Sigmoid colon (tissue), 7 donors: ENCODE data around the gene RAB6B. TPM values are rescaled to one million over a fixed set of nuclear protein-coding genes. Genes with fewer than 3 reads are reported as not detected.

Experiments
- DNase-seq: peaks from one replicate; pipeline ENCODE4 v3.0.0-alpha.2; 2019
- H3K27ac ChIP-seq, 4 donors: fragments of 200-600 bp; sonication (generic); one replicate each; pipeline ENCODE4 v1.5.1; 2016 to 2019; ENCODE audit warnings: mild to moderate bottlenecking in 1 of 4
- H3K27me3 ChIP-seq, 3 donors: fragments of 200-600 bp; sonication (generic); one replicate each; pipeline ENCODE4 v1.5.1; 2019; ENCODE audit warnings: mild to moderate bottlenecking in 1 of 3
- H3K36me3 ChIP-seq, 4 donors: fragments of 200-600 bp; sonication (generic); one replicate each; pipeline ENCODE4 v1.5.1; 2016 to 2019
- H3K4me1 ChIP-seq, 4 donors: fragments of 200-600 bp; sonication (generic); one replicate each; pipeline ENCODE4 v1.5.1; 2017 to 2019
- H3K4me3 ChIP-seq, 4 donors: fragments of 200-600 bp; sonication (generic); one replicate each; pipeline ENCODE4 v1.5.1; 2017 to 2019; ENCODE audit warnings: mild to moderate bottlenecking in 2 of 4, moderate library complexity in 1 of 4
- H3K9me3 ChIP-seq, 4 donors: fragments of 200-600 bp in 3 of 4; sonication (generic) in 3 of 4; one replicate each; pipeline versions ENCODE4 v1.5.1 to v1.6.1; 2013 to 2019
- CTCF ChIP-seq, 4 experiments: fragments of 450-650 bp in 3 of 4; fragments of 200-600 bp in 1 of 4; IDR thresholded peaks; one replicate each; pipeline ENCODE4 v1.5.1; 2016 to 2019; ENCODE audit warnings: antibody characterized with exemption in 4 of 4, mild to moderate bottlenecking in 3 of 4, moderate library complexity in 2 of 4
- EP300 ChIP-seq, 4 donors: sonication (generic); formaldehyde crosslinking; IDR thresholded peaks; one replicate each; pipeline ENCODE4 v1.6.1; 2017; ENCODE audit warnings: antibody characterized with exemption in 4 of 4
- POLR2A ChIP-seq, 2 donors: fragments of 450-650 bp; IDR thresholded peaks; one replicate each; pipeline ENCODE4 v1.6.1; 2016; ENCODE audit warnings: antibody characterized with exemption in 2 of 2, mild to moderate bottlenecking in 2 of 2, moderate library complexity in 2 of 2
- POLR2AphosphoS5 ChIP-seq, 4 donors: sonication (generic); formaldehyde crosslinking; IDR thresholded peaks; one replicate each; pipeline ENCODE4 v1.6.1; 2017; ENCODE audit warnings: antibody characterized with exemption in 4 of 4
- WGBS, 2 donors: extraction: QIAGEN DNeasy Blood & Tissue Kit; methylation state at CpG; one replicate each; pipeline ENCODE4 v1.1.7; 2013; 5-methylcytosine and 5-hydroxymethylcytosine counted together
- intact Hi-C: fragments of 100-400 bp; cut with DNase I; formaldehyde crosslinking; loops from one replicate; pipeline ENCODE4 v1.15.1; 2023
- polyA plus RNA-seq, 3 donors: library from polyadenylated mRNA; stranded (reverse); fragments of 200-250 nt; gene quantifications; one replicate each; pipeline ENCODE4 v1.2.3, GENCODE V29; 2013
- total RNA-seq, 4 donors: library from RNA; depleted of rRNA; stranded (reverse); fragments of >200 nt; gene quantifications; one replicate each; pipeline ENCODE4 v1.1.0, GENCODE V29; 2016
- donor health status: healthy with polysubstance abuse.
- donor health status: Bipolar disorder and iron deficiency.
- donor health status: healthy.

The RAB6B gene
- total and polyA plus RNA-seq, 7 donors: 0.60 to 19.7 (median 5.2) TPM

GRCh38 chr3:133776794-133777438 lies 118.8 kb downstream of the RAB6B start:
- intact Hi-C loops: no loop called here

GRCh38 chr3:133775835-133776234 lies 119.8 kb downstream of the RAB6B start:
- TF ChIP-seq POLR2A (IDR thresholded peaks at IDR 0.05) (no peak), CTCF (IDR thresholded peaks at IDR 0.05) (no peak), EP300 (IDR thresholded peaks at IDR 0.05) (no peak), POLR2AphosphoS5 (IDR thresholded peaks at IDR 0.05) (no peak)
- no peak for DNase-seq
- 91 to 92% methylated on average over 5 of the region's 5 CpGs for WGBS, 2 donors
- intact Hi-C loops: no loop called here
- Histone ChIP-seq H3K4me1 (no peaks in the 10 kb centered on the region), H3K36me3 (no peaks in the 10 kb centered on the region), H3K27ac (no peak overlapping the region), H3K9me3 (no peaks in the 10 kb centered on the region), H3K4me3 (no peak overlapping the region), H3K27me3 (no peaks in the 10 kb centered on the region)

More at GRCh38 chr3:133776794-133777438, 118.8 kb downstream of the RAB6B start:
- Histone ChIP-seq H3K9me3 (no peaks in the 10 kb centered on the region), H3K27ac (no peak overlapping the region), H3K4me1 (no peaks in the 10 kb centered on the region), H3K27me3 (no peaks in the 10 kb centered on the region), H3K4me3 (no peak overlapping the region), H3K36me3 (no peaks in the 10 kb centered on the region)
- 94 to 95% methylated on average over 7 of the region's 7 CpGs for WGBS, 2 donors
- DNase-seq: no peak
- no peak for TF ChIP-seq POLR2A (IDR thresholded peaks at IDR 0.05)
- no peak for TF ChIP-seq EP300 (IDR thresholded peaks at IDR 0.05)
- no peak for TF ChIP-seq CTCF (IDR thresholded peaks at IDR 0.05)
- no peak for TF ChIP-seq POLR2AphosphoS5 (IDR thresholded peaks at IDR 0.05)

GRCh38 chr3:133775309-133775708 lies 120.4 kb downstream of the RAB6B start:
- H3K9me3 ChIP-seq: no peaks in the 10 kb centered on the region
- H3K4me3 ChIP-seq: no peak overlapping the region
- no peak overlapping the region for H3K27ac ChIP-seq
- no peak for DNase-seq
- H3K36me3 ChIP-seq: no peaks in the 10 kb centered on the region
- 92 to 94% methylated on average over 9 of the region's 9 CpGs for WGBS, 2 donors
- H3K4me1 ChIP-seq: no peaks in the 10 kb centered on the region
- TF ChIP-seq EP300 (IDR thresholded peaks at IDR 0.05) (no peak), POLR2AphosphoS5 (IDR thresholded peaks at IDR 0.05) (no peak), POLR2A (IDR thresholded peaks at IDR 0.05) (no peak), CTCF (IDR thresholded peaks at IDR 0.05) (no peak)
- intact Hi-C loops: no loop called here
- no peaks in the 10 kb centered on the region for H3K27me3 ChIP-seq

Other genes with a start within 250 kb of the RAB6B start
- 10 to 100 TPM; 14.1 to 30.2 (median 16.8) TPM for gene TOPBP1, start 233.9 kb downstream of the RAB6B start, total RNA-seq
- gene TOPBP1, start 233.9 kb downstream of the RAB6B start, polyA plus RNA-seq: 10 to 100 TPM in 1 of 3 donors, 1 to 10 TPM in 2; 4.8 to 15.9 (median 8.8) TPM
- gene TF, start 149.5 kb downstream of the RAB6B start, total RNA-seq: 1 to 10 TPM; 1.1 to 5.8 (median 2.2) TPM
- 10 to 100 TPM in 1 of 3 donors, under 1 TPM in 2; under 0.01 to 14.8 (median 0.60) TPM for gene TF, start 149.5 kb downstream of the RAB6B start, polyA plus RNA-seq
- gene SRPRB, start 90.1 kb downstream of the RAB6B start, total RNA-seq: 10 to 100 TPM; 10.8 to 20.0 (median 15.8) TPM
- gene SRPRB, start 90.1 kb downstream of the RAB6B start, polyA plus RNA-seq: 10 to 100 TPM in 1 of 3 donors, 1 to 10 TPM in 2; 4.2 to 33.3 (median 5.5) TPM
- 1 to 10 TPM; 3.3 to 10.0 (median 6.8) TPM for gene SLCO2A1, start 134.0 kb upstream of the RAB6B start, total RNA-seq
- 10 to 100 TPM in 1 of 3 donors, 1 to 10 TPM in 2; 1.8 to 22.1 (median 3.2) TPM for gene SLCO2A1, start 134.0 kb upstream of the RAB6B start, polyA plus RNA-seq